Measurements from ENCODE around the gene RGS3. TPM values are rescaled to one million over a fixed set of nuclear protein-coding genes. Genes with fewer than 3 reads are reported as not detected.
"Not testable (repeated sequence)": the region's sequence is repeated elsewhere in the genome, so short reads cannot be mapped to it uniquely, and the experiment has no call there.

The RGS3 gene
- total RNA-seq, 4 donors from 2014 or later, result 43.9 to 122 (median 72.7) TPM

DNA sequence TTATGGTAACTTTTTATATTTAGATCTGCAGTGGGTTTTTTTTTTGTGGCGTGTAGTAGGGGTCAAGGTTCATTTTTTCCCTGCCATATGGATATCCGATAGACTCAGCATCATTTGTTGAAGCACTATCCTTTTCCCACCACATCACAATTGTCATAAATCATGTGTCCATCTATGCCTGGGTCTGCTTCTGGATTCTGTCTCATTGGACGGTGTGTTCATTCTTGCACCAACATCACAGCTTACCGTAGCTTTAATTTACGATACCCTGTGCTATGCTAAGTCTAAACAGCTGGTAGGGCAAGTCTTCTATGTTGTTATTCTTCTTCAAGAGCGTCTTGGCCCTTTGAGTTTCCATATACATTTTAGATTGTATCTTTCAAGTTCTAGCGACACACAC, 175.0 kb downstream of the RGS3 start:
- ATAC-seq, result no peak
- no peak for TF ChIP-seq POLR2A (IDR thresholded peaks at IDR 0.05)
- no peak for TF ChIP-seq EP300 (IDR thresholded peaks at IDR 0.05)
- TF ChIP-seq, protein P1, sequence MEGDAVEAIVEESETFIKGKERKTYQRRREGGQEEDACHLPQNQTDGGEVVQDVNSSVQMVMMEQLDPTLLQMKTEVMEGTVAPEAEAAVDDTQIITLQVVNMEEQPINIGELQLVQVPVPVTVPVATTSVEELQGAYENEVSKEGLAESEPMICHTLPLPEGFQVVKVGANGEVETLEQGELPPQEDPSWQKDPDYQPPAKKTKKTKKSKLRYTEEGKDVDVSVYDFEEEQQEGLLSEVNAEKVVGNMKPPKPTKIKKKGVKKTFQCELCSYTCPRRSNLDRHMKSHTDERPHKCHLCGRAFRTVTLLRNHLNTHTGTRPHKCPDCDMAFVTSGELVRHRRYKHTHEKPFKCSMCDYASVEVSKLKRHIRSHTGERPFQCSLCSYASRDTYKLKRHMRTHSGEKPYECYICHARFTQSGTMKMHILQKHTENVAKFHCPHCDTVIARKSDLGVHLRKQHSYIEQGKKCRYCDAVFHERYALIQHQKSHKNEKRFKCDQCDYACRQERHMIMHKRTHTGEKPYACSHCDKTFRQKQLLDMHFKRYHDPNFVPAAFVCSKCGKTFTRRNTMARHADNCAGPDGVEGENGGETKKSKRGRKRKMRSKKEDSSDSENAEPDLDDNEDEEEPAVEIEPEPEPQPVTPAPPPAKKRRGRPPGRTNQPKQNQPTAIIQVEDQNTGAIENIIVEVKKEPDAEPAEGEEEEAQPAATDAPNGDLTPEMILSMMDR (IDR thresholded peaks at IDR 0.05), result no peak
- no peak for TF ChIP-seq POLR2AphosphoS5 (IDR thresholded peaks at IDR 0.05)
- Histone ChIP-seq H3K27ac (no peak overlapping the region), H3K9me3 (no peaks in the 10 kb centered on the region), H3K4me1 (peaks cover 0 to 11% (median 0%) of the 10 kb centered on the region in 3 donors), H3K27me3 (no peaks in the 10 kb centered on the region), H3K4me3 (no peak overlapping the region), H3K36me3 (no peaks in the 10 kb centered on the region)
- 64 to 69% methylated on average over 5 to 7 of the region's 7 CpGs for WGBS, 2 donors (ENCODE audit: low coverage in 1 of 2)

DNA sequence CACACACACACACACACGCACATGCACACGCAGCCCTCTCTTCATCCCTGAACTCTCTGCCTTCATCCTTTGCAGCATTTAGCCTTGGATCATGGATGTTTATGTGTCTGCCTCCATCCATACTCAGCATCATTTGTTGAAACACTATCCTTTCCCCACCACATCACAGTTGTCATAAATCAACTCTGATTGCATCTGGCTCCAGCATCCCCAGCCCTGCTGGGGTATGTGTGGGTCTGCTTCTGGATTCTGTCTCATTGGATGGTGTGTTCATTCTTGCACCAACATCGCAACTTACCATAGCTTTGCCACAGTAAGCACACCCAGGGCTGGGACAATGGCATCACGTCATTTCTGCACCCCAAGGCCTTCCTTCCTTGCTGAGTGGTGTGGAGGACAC, 175.4 kb downstream of the RGS3 start:
- H3K9me3 ChIP-seq, result no peaks in the 10 kb centered on the region
- no peak overlapping the region for H3K27ac ChIP-seq
- peaks cover 0 to 11% (median 0%) of the 10 kb centered on the region in 3 donors for H3K4me1 ChIP-seq
- ATAC-seq, result no peak
- H3K27me3 ChIP-seq, result no peaks in the 10 kb centered on the region
- 75 to 92% methylated on average over 3 to 4 of the region's 4 CpGs for WGBS, 2 donors (ENCODE audit: low coverage in 1 of 2)
- H3K36me3 ChIP-seq, result no peaks in the 10 kb centered on the region
- TF ChIP-seq EP300 (IDR thresholded peaks at IDR 0.05), result no peak
- TF ChIP-seq POLR2A (IDR thresholded peaks at IDR 0.05), result no peak
- TF ChIP-seq, protein P1 (IDR thresholded peaks at IDR 0.05), result no peak
- TF ChIP-seq POLR2AphosphoS5 (IDR thresholded peaks at IDR 0.05), result no peak
- H3K4me3 ChIP-seq, result no peak overlapping the region

DNA sequence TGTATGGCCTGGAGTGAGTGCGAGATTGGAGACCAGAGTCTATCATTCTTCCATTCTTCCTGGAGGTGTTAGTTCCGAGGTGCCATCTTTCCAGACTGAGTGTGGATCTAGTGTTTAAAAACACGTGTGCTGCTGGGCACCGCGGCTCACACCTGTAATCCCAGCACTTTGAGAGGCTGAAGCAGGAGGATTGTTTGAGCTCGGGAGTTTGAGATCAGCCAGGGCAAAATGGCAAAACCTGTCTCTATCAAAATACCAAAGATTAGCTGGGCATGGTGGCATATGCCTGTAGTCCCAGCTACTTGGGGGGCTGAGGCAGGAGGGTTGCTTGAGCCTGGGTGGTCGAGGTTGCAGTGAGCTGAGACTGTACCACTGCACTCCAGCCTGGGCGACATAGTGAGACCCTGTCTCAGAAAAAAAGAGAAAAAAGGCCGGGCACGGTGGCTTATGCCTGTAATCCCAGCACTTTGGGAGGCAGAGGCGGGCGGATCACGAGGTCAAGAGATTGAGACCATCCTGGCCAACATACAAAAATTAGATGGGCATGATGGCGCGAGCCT, 176.0 kb downstream of the RGS3 start:
- H3K4me3 ChIP-seq, H3K27ac ChIP-seq, H3K36me3 ChIP-seq, H3K4me1 ChIP-seq, H3K27me3 ChIP-seq, ATAC-seq, H3K9me3 ChIP-seq: not testable (repeated sequence)
- WGBS, 2 donors (ENCODE audit: low coverage in 1 of 2), result 87% methylated on average over 15 of the region's 15 CpGs; no CpG with 5 or more reads in 1 of the 2 donors

DNA sequence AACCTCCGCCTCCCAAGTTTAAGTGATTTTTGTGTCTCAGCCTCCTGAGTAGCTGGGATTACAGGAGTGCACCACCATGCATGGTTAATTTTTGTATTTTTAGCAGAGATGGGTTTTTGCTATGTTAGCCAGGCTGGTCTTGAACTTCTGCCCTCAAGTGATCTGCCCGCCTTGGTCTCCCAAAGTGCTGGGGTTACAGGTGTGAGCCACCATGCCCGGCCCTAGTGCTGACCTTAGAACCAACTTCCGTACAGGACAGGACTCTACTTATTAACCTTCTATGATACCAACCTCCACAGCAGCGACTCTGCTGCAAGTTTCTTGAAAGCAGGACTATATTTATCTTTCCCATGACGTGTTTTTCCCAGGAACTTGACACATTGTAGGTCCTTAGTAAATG, 176.9 kb downstream of the RGS3 start:
- no peak for TF ChIP-seq POLR2AphosphoS5 (IDR thresholded peaks at IDR 0.05)
- no peak for TF ChIP-seq POLR2A (IDR thresholded peaks at IDR 0.05)
- TF ChIP-seq, protein P1 (IDR thresholded peaks at IDR 0.05), result no peak
- TF ChIP-seq EP300 (IDR thresholded peaks at IDR 0.05), result no peak
- 86 to 97% methylated on average over 5 of the region's 6 CpGs for WGBS, 2 donors (ENCODE audit: low coverage in 1 of 2)

DNA sequence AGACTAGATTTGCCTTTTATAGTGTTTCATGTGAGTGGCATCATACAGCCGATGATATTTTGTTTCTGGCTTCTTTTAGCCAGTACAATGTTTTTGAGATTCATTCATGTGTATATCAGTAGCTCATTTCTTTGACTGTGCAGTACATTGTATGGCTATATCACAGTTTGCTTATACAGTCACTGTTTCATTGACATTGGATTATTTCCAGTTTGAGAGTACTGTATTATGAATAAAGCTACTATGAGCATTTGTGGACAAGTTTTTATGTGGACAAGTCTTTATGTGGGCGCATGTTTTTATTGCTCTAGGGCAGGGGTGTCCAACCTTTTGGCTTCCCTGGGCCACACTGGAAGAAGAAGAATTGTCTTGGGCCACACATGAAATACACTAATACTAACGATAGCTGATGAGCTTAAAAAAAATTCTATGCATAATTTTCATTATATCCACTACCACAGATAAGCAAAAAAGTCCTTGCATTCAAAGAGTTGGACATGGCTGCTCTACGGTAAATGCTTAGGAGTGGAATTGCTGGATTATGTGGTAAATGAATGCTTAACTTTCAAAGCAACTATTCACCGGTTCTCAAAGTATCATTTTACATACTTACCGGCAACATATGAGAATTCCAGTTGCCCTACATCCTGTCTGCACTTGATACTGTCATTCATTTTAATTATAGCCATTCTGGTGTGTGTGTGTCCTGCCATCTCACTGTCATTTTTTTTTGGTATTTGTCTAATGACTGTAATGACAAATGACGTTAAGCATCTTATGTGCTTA, 177.8 kb downstream of the RGS3 start:
- 74 to 87% methylated on average over 7 of the region's 7 CpGs for WGBS, 2 donors (ENCODE audit: low coverage in 1 of 2)
- Histone ChIP-seq H3K27ac (no peak overlapping the region), H3K36me3 (no peaks in the 10 kb centered on the region), H3K4me3 (no peak overlapping the region), H3K27me3 (no peaks in the 10 kb centered on the region), H3K9me3 (no peaks in the 10 kb centered on the region), H3K4me1 (no peaks in the 10 kb centered on the region)
- ATAC-seq, result no peak
- TF ChIP-seq POLR2AphosphoS5 (IDR thresholded peaks at IDR 0.05) (no peak), EP300 (IDR thresholded peaks at IDR 0.05) (no peak), POLR2A (IDR thresholded peaks at IDR 0.05) (no peak)
- TF ChIP-seq, protein P1 (IDR thresholded peaks at IDR 0.05), result no peak

More for the DNA sequence above, 176.9 kb downstream of the RGS3 start:
- Histone ChIP-seq H3K36me3 (no peaks in the 10 kb centered on the region), H3K4me3 (no peak overlapping the region), H3K4me1 (peaks cover 0 to under 1% (median 0%) of the 10 kb centered on the region in 3 donors), H3K9me3 (no peaks in the 10 kb centered on the region), H3K27ac (no peak overlapping the region), H3K27me3 (no peaks in the 10 kb centered on the region)
- no peak for ATAC-seq

Data from gastroesophageal sphincter (tissue), 4 donors.